HEK293 (cell line): ENCODE results near the gene SFMBT2.
A peak's percentile ranks its signal among the peaks of the same experiment; 100 is the strongest.
"Not testable (repeated sequence)": the region's sequence is repeated elsewhere in the genome, so short reads cannot be mapped to it uniquely, and the experiment has no call there.

Experiments
- CTCF ChIA-PET: fragments of 350-600 bp; formaldehyde crosslinking; extraction: SDS; loops from one replicate; lab custom pipeline; 2021; ENCODE audit warnings: antibody characterized with exemption; lab: Yijun Ruan, JAX
- POLR2A ChIA-PET: fragments of 300-600 bp; formaldehyde crosslinking; extraction: SDS; loops from one replicate; lab custom pipeline; 2020; ENCODE audit warnings: antibody characterized with exemption, inconsistent platforms; lab: Yijun Ruan, JAX
- H3K27ac ChIP-seq: fragments of 200-500 bp; sonication (Bioruptor generic); 2 replicates; pipeline ENCODE4 v1.5.1; 2014; ENCODE audit warnings: low read depth, low read length, control low read depth, inconsistent platforms; ENCODE audit errors: extremely low read depth
- H3K36me3 ChIP-seq, 2 experiments: fragments of 200-500 bp in 1 of 2; sonication (Bioruptor generic) in 1 of 2; 1 replicate in 1 of 2; 2 replicates in 1 of 2; pipeline ENCODE4 v1.5.1; 2014 to 2017; ENCODE audit warnings: inconsistent platforms in 2 of 2, low read length in 2 of 2; ENCODE audit not compliant: control insufficient read depth in 2 of 2, insufficient read depth in 1 of 2
- H3K4me1 ChIP-seq: fragments of 200-500 bp; sonication (Bioruptor generic); 2 replicates; pipeline ENCODE4 v1.5.1; 2014; ENCODE audit warnings: mild to moderate bottlenecking, low read length, inconsistent platforms; ENCODE audit not compliant: control insufficient read depth, insufficient read depth
- H3K4me3 ChIP-seq: 2 replicates; pipeline ENCODE4 v1.5.1; 2011; ENCODE audit warnings: low read depth, mild to moderate bottlenecking, control low read depth, low read length, moderate library complexity
- H3K9me3 ChIP-seq: fragments of 200-500 bp; sonication (Bioruptor generic); 2 replicates; pipeline ENCODE4 v1.5.1; 2014; ENCODE audit warnings: low read depth, low read length, inconsistent platforms; ENCODE audit not compliant: control insufficient read depth, insufficient read depth
- HOXA7 ChIP-seq: sonication (generic); formaldehyde crosslinking; IDR thresholded peaks from 2 replicates; pipeline ENCODE4 v1.8.1; 2022; ENCODE audit warnings: missing genetic modification reagents, borderline replicate concordance
- SALL2 ChIP-seq: fragments of 450-650 bp; formaldehyde crosslinking; IDR thresholded peaks from 2 replicates; pipeline ENCODE4 v1.5.0; 2017; ENCODE audit warnings: missing biosample characterization, mild to moderate bottlenecking, missing genetic modification characterization, borderline replicate concordance
- SCRT1 ChIP-seq: fragments of 450-650 bp; formaldehyde crosslinking; IDR thresholded peaks from 2 replicates; pipeline ENCODE4 v1.5.1; 2016; ENCODE audit warnings: missing biosample characterization, missing genetic modification characterization, borderline replicate concordance
- SCRT2 ChIP-seq: fragments of 450-650 bp; formaldehyde crosslinking; IDR thresholded peaks from 2 replicates; pipeline ENCODE4 v1.5.1; 2016; ENCODE audit warnings: missing biosample characterization, missing genetic modification characterization
- ZBTB1 ChIP-seq: fragments of 450-650 bp; formaldehyde crosslinking; IDR thresholded peaks from 2 replicates; pipeline ENCODE4 v1.5.1; 2016; ENCODE audit warnings: missing biosample characterization, missing genetic modification characterization
- ZNF146 ChIP-seq: fragments of 450-650 bp; formaldehyde crosslinking; IDR thresholded peaks from 2 replicates; pipeline ENCODE4 v1.5.1; 2016; ENCODE audit warnings: missing biosample characterization, missing genetic modification characterization
- ZNF19 ChIP-seq: fragments of 450-650 bp; formaldehyde crosslinking; IDR thresholded peaks from 2 replicates; pipeline ENCODE4; 2016; ENCODE audit warnings: missing biosample characterization, missing genetic modification characterization, low read depth
- ZNF394 ChIP-seq: fragments of 450-650 bp; formaldehyde crosslinking; IDR thresholded peaks from 2 replicates; pipeline ENCODE4 v1.5.1; 2016; ENCODE audit warnings: missing biosample characterization, missing genetic modification characterization, mild to moderate bottlenecking, moderate library complexity, borderline replicate concordance
- ZNF501 ChIP-seq: fragments of 450-650 bp; formaldehyde crosslinking; IDR thresholded peaks from 2 replicates; pipeline ENCODE4 v1.5.1; 2016; ENCODE audit warnings: missing biosample characterization, missing genetic modification characterization
- ZNF600 ChIP-seq: fragments of 450-650 bp; formaldehyde crosslinking; IDR thresholded peaks from 2 replicates; pipeline ENCODE4 v1.5.1; 2016; ENCODE audit warnings: missing biosample characterization, missing genetic modification characterization
- ZNF843 ChIP-seq: fragments of 450-650 bp; formaldehyde crosslinking; IDR thresholded peaks from 2 replicates; pipeline ENCODE4 v1.5.1; 2016; ENCODE audit warnings: missing biosample characterization, missing genetic modification characterization
- ZXDB ChIP-seq: fragments of 450-650 bp; formaldehyde crosslinking; IDR thresholded peaks from 2 replicates; pipeline ENCODE4 v1.5.1; 2016; ENCODE audit warnings: missing biosample characterization, missing genetic modification characterization
- TF ChIP-seq, protein P1 (sequence below): fragments of 450-650 bp; formaldehyde crosslinking; conservative IDR thresholded peaks from 2 replicates; pipeline ENCODE4 v1.5.1; 2016; ENCODE audit warnings: low read depth, missing biosample characterization, missing genetic modification characterization
- TF ChIP-seq, protein P2 (sequence below): fragments of 450-650 bp; formaldehyde crosslinking; IDR thresholded peaks from 2 replicates; pipeline ENCODE4 v1.5.1; 2016; ENCODE audit warnings: missing biosample characterization, missing genetic modification characterization
- TF ChIP-seq, protein P3 (sequence below): fragments of 450-650 bp; formaldehyde crosslinking; IDR thresholded peaks from 2 replicates; pipeline ENCODE4 v1.5.1; 2016; ENCODE audit warnings: missing biosample characterization, missing genetic modification characterization
- TF ChIP-seq, protein P4 (sequence below): fragments of 450-650 bp; formaldehyde crosslinking; IDR thresholded peaks from 2 replicates; pipeline ENCODE4 v1.5.1; 2017; ENCODE audit warnings: missing biosample characterization, missing genetic modification characterization

The SFMBT2 gene

DNA sequence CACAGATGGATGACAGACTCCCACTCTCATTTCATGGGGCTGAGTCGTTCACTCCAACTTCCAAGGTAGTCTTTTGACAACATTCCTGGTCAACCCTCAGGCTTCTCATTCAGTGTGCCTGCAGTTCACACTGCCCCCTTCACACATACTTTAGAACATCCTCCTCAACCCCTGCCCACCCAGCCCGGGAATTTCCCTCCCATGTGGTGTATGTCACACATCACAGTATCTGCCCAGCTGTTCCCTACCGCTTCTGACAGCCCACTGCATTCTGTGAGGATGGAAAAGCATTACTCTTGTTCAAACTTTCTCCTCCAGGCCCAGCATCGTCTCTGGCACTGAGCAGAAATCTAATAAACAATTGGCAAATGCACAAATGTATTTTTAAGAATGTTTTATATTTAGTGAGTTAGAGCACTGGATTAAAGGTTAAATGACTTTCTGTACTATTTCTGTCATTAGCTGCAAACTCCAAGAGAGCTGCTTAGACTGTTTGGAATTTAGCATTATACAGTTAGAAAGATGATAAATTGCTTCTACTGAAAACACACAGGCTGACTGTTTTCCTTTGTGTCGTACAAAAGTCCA lies 110.4 kb downstream of the SFMBT2 start (continued):
- TF ChIP-seq, protein P1, sequence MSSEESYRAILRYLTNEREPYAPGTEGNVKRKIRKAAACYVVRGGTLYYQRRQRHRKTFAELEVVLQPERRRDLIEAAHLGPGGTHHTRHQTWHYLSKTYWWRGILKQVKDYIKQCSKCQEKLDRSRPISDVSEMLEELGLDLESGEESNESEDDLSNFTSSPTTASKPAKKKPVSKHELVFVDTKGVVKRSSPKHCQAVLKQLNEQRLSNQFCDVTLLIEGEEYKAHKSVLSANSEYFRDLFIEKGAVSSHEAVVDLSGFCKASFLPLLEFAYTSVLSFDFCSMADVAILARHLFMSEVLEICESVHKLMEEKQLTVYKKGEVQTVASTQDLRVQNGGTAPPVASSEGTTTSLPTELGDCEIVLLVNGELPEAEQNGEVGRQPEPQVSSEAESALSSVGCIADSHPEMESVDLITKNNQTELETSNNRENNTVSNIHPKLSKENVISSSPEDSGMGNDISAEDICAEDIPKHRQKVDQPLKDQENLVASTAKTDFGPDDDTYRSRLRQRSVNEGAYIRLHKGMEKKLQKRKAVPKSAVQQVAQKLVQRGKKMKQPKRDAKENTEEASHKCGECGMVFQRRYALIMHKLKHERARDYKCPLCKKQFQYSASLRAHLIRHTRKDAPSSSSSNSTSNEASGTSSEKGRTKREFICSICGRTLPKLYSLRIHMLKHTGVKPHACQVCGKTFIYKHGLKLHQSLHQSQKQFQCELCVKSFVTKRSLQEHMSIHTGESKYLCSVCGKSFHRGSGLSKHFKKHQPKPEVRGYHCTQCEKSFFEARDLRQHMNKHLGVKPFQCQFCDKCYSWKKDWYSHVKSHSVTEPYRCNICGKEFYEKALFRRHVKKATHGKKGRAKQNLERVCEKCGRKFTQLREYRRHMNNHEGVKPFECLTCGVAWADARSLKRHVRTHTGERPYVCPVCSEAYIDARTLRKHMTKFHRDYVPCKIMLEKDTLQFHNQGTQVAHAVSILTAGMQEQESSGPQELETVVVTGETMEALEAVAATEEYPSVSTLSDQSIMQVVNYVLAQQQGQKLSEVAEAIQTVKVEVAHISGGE: no peak
- TF ChIP-seq ZNF600 (tag by site-specific recombination) (0 out of 2 replicates have a peak, but pooled peaks have one; percentile 13), ZNF394 (no peak)
- TF ChIP-seq, protein P2, sequence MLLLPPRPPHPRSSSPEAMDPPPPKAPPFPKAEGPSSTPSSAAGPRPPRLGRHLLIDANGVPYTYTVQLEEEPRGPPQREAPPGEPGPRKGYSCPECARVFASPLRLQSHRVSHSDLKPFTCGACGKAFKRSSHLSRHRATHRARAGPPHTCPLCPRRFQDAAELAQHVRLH (tag by site-specific recombination): no peak
- TF ChIP-seq, all 188 proteins: peak for 5

DNA sequence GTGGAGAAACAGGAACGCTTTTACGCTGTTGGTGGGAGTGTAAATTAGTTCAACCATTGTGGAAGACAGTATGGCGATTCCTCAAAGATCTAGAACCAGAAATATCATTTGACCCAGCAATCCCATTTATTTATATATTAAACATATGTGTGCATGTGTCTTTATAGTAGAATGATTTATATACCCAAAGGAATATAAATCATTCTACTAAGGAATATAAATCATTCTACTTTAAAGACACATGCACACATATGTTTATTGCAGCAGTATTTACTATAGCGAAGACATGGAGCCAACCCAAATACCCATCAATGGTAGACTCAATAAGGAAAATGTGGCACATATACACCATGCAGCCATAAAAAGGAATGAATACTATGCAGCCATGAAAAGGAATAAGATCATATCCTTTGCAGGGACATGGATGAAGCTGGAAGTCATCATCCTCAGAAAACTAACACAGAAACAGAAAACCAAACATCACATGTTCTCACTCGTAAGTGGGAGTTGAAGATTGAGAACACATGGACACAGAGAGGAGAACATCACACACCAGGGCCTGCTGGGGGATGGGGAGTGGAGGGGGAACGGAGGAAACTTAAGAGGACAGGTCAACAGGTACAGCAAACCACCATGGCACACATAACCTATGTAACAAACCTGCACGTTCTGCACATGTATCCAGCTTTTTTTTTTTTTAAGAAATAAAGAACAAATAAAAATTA lies 111.1 kb downstream of the SFMBT2 start:
- H3K27ac ChIP-seq, H3K36me3 ChIP-seq, H3K9me3 ChIP-seq, CTCF ChIA-PET, H3K4me3 ChIP-seq, POLR2A ChIA-PET: not testable (repeated sequence)
- peaks cover 24% of the 10 kb centered on the region; the same call in 1 of the 2 replicates for H3K4me1 ChIP-seq
- TF ChIP-seq ZNF146 (tag by site-specific recombination): peak; percentile 99
- TF ChIP-seq, protein P2 (tag by site-specific recombination): peak; percentile 86
- TF ChIP-seq, all 188 proteins: peak for 2; not testable (repeated sequence) for 186

DNA sequence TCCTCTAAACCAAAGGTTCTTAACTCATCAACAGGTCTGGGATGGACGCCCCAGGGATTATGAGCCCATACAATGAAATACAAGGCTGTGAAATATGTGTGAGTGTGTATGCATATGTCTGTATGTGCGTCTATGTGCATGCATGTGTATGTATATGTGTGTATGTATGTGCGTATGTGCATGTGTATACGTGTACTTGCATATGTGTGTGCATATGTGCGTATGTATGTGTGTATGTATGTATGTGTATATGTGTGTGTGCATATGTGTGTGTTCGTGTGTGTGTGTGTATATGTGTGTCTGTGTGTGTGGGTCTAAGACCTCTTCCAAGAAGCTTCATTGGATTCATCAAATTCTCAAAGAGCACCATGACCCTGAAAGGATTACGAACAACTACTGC lies 112.3 kb downstream of the SFMBT2 start:
- ChIA-PET POLR2A (no interaction called here), CTCF (no interaction called here)
- Histone ChIP-seq H3K4me3 (no peak overlapping the region), H3K36me3 (no peaks in the 10 kb centered on the region), H3K4me1 (peaks cover 24% of the 10 kb centered on the region; the same call in 1 of the 2 replicates), H3K9me3 (no peaks in the 10 kb centered on the region), H3K27ac (no peak overlapping the region)
- TF ChIP-seq ZXDB (tag by site-specific recombination) (no peak), ZNF501 (no peak), ZNF19 (tag by site-specific recombination) (no peak), HOXA7 (CRISPR knock-in tag) (no peak), SCRT1 (tag by site-specific recombination) (0 out of 2 replicates have a peak, but pooled peaks have one; percentile 29), ZBTB1 (tag by site-specific recombination) (no peak), SCRT2 (tag by site-specific recombination) (peak; percentile 54; the same call in 1 of the 2 replicates), ZNF843 (tag by site-specific recombination) (no peak), SALL2 (no peak)
- TF ChIP-seq, protein P3, sequence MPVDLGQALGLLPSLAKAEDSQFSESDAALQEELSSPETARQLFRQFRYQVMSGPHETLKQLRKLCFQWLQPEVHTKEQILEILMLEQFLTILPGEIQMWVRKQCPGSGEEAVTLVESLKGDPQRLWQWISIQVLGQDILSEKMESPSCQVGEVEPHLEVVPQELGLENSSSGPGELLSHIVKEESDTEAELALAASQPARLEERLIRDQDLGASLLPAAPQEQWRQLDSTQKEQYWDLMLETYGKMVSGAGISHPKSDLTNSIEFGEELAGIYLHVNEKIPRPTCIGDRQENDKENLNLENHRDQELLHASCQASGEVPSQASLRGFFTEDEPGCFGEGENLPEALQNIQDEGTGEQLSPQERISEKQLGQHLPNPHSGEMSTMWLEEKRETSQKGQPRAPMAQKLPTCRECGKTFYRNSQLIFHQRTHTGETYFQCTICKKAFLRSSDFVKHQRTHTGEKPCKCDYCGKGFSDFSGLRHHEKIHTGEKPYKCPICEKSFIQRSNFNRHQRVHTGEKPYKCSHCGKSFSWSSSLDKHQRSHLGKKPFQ: no peak
- TF ChIP-seq, protein P4, sequence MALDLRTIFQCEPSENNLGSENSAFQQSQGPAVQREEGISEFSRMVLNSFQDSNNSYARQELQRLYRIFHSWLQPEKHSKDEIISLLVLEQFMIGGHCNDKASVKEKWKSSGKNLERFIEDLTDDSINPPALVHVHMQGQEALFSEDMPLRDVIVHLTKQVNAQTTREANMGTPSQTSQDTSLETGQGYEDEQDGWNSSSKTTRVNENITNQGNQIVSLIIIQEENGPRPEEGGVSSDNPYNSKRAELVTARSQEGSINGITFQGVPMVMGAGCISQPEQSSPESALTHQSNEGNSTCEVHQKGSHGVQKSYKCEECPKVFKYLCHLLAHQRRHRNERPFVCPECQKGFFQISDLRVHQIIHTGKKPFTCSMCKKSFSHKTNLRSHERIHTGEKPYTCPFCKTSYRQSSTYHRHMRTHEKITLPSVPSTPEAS (tag by site-specific recombination): peak; percentile 82
